Measurements from ENCODE around the gene BUB3. TPM values are rescaled to one million over a fixed set of nuclear protein-coding genes. Genes with fewer than 3 reads are reported as not detected.

Gene BUB3
- total RNA-seq, 2 experiments from 2014 or later: 254 to 265 TPM

DNA sequence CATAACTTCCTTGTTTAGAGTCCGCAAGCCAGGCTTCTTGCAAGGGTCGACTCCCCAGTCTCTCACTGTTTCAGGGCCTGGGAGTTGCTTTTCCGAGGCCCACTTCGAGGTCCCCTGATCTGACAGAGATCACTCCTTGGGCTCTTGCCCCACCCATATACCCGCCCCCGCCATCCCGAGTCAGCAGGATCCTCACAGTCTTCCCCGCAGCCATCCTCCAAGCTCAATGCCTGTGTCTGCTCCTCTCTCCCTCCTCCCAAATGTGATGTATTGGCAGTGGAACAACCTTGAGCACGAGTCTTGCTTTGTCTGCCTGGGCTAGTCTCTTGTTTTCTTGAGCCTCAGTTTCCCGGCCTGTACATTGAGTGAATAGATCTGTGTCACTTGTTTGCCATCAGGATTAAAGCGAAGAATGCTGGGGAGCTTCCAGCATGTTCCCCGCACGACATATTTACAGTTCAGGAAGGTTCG, 8.6 kb upstream of the BUB3 start:
- Mint-ChIP-seq H3K36me3 (peaks cover 2% of the 10 kb centered on the region), H3K9me3 (no peaks in the 10 kb centered on the region), H3K4me1 (peaks cover 39% of the 10 kb centered on the region), H3K27me3 (peaks cover 80% of the 10 kb centered on the region), H3K4me3 (peak overlapping the region; percentile 47), H3K27ac (peak overlapping the region; percentile 43)
- DNase-seq (no peak), ATAC-seq (ENCODE audit: low read depth) (no peak)
- POLR2A ChIA-PET: interaction anchor here (1.0 to 3.2 kb wide), 3 partner anchors 8 to 11 kb away, joined by 3 to 15 read pairs (median 4); partner anchors contain the start of gene BUB3

DNA sequence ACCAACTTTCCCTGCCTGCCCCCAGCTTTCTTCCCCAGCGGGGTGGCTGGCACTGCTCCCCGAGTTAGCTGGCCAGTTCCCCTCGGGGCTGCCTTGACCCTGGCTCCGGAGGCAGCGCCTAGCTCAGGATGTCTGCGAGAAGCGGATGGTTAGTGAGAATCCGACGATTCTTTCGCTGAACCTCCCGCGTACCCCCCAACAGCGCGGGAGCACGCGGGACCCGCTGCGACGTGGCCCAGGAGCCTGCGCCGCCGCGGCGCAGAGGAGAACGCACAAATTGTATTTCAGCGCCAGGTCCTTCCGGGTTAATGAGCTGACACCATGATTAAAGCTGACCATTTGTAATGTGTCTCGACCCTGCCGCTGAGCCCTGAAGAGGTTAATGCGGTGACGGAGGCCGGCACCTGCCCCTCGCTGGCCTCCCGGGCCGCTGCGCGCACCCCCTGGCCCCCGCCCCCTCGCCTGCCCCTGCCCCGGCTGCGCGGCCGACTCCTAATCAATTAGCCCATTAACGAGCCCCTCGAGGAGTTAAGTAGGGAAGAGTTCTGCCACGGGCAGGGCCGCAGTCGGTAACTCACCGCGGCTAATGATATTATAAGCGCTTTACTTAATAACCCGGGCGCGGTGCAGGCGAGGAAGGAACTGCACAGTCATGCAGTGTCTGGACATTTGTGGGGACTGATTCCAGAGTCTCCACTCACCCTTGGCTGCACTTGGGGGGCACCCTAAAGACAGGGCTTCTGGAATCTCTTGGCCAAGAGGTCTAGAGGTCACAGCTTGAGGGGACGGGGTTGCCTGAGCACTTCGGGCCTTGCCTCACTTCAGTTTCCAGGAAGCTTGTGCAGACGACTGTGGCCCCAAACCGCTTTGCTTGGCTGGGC, 7.9 kb upstream of the BUB3 start:
- no peak overlapping the region for H3K27ac Mint-ChIP-seq
- peaks cover 2% of the 10 kb centered on the region for H3K36me3 Mint-ChIP-seq
- peaks cover 37% of the 10 kb centered on the region for H3K4me1 Mint-ChIP-seq
- peaks cover 73% of the 10 kb centered on the region for H3K27me3 Mint-ChIP-seq
- POLR2A ChIA-PET: interaction anchor here (1.0 to 3.2 kb wide), 3 partner anchors 8 to 12 kb away, joined by 3 to 15 read pairs (median 4); partner anchors contain the start of gene BUB3
- H3K4me3 Mint-ChIP-seq: peak overlapping the region; percentile 53
- no peaks in the 10 kb centered on the region for H3K9me3 Mint-ChIP-seq
- no peak for DNase-seq
- no peak for ATAC-seq (ENCODE audit: low read depth)

GRCh38 chr10:123146894-123147634, 7.1 kb upstream of the BUB3 start:
- POLR2A ChIA-PET: interaction anchor here (1.9 kb wide), 1 partner anchor 12 kb away, joined by 5 read pairs; no protein-coding TSS in a partner anchor
- Mint-ChIP-seq H3K4me3 (peak overlapping the region; percentile 53), H3K9me3 (no peaks in the 10 kb centered on the region), H3K4me1 (peaks cover 42% of the 10 kb centered on the region), H3K27ac (peak overlapping the region; percentile 63), H3K36me3 (peaks cover 2% of the 10 kb centered on the region), H3K27me3 (peaks cover 69% of the 10 kb centered on the region)
- ATAC-seq (ENCODE audit: low read depth) (no peak), DNase-seq (no peak)

DNA sequence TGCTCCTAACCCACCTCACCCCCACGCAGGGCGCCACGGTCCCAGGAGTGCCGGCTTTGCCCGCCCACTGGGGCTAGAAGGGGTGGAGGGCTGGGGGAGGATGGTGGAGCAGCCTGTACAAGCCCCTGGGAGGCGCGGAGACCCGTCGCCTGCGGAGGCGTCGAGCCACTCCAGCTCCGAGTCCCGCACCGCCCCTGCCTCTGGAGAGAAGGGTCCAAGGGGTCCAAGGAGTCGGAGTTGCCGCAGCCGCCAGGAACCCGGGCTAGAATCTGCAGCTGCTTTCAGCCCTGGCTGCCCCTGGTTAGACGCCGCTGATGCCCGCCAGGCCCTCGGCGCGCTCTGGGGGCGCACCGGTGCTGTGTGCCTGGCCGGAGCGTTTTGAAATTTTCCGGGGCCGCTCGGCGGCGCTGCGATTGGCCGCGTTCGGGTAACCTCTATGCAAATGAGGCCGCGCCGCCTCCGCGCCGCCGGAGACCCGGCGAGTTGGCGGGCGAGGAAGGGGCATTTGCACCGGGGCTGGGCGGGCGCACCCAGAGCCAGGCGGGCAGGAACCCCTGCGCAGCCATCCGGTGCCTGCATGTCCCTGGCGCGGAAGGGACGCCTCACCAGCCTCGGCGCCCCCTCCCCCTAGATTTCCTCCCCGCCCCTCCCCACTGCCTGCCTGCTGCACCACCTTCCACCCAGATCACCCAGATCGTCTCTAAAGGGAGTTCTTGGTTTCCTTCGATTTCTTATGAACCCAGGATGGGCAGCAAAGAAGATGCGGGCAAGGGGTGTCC, 6.4 kb upstream of the BUB3 start, which contains the start of gene HMX2:
TSS of gene HMX2 (plus strand) at position 502 of the 779 bp plus-strand sequence. CDS start at position 745, 243 bp downstream.
- Mint-ChIP-seq H3K4me3 (peak within 1 kb of the TSS; percentile 53), H3K27me3 (peaks cover 62% of the 10 kb centered on the region), H3K36me3 (peaks cover 2% of the 10 kb centered on the region), H3K27ac (peak within 1 kb of the TSS; percentile 63), H3K9me3 (no peaks in the 10 kb centered on the region), H3K4me1 (peaks cover 45% of the 10 kb centered on the region)
- POLR2A ChIA-PET: interaction anchor here (1.9 kb wide), 1 partner anchor 13 kb away, joined by 5 read pairs; no protein-coding TSS in a partner anchor
- DNase-seq (peak; percentile 63), ATAC-seq (ENCODE audit: low read depth) (peak; percentile 20)

- no peaks in the 10 kb centered on the region for H3K9me3 Mint-ChIP-seq
- POLR2A ChIA-PET: interaction anchor here (1.9 to 3.0 kb wide), 2 partner anchors 9 to 14 kb away, joined by 5 to 9 read pairs; no protein-coding TSS in a partner anchor
- H3K4me1 Mint-ChIP-seq: peaks cover 46% of the 10 kb centered on the region
- no peak for DNase-seq
- H3K4me3 Mint-ChIP-seq: peak overlapping the region; percentile 32
- ATAC-seq (ENCODE audit: low read depth): no peak
- peaks cover 55% of the 10 kb centered on the region for H3K27me3 Mint-ChIP-seq
- peaks cover 2% of the 10 kb centered on the region for H3K36me3 Mint-ChIP-seq
- peak overlapping the region; percentile 56 for H3K27ac Mint-ChIP-seq
Measured at GRCh38 chr10:123148414-123149161, 5.6 kb upstream of the BUB3 start.

DNA sequence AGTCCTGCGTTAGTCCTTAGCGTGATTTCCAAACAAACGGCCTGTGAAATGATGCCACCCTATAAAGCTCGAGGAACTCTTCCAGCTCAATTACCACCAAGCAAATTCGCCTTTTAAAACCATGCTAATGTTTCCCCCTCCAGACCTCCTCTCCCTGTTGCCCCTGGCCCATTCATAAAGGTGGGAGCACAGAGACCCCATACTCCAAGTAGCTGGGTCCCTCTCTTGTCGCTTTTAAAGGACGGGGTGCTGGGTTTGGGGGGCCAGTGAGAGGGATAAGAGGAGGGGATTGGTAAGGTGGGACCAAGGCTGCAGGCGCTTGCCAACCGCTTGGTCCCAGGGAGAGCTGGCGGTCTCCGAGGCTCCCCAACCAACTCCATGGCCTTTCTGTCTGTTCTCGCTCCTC, 5.0 kb upstream of the BUB3 start:
- Mint-ChIP-seq H3K9me3 (no peaks in the 10 kb centered on the region), H3K4me3 (peak overlapping the region; percentile 32)
- POLR2A ChIA-PET: interaction anchor here (1.9 to 3.0 kb wide), 2 partner anchors 10 to 15 kb away, joined by 5 to 9 read pairs; no protein-coding TSS in a partner anchor

GRCh38 chr10:123149568-123150270, 4.5 kb upstream of the BUB3 start:
- Mint-ChIP-seq H3K36me3 (peaks cover 3% of the 10 kb centered on the region), H3K4me3 (peak overlapping the region; percentile 71), H3K27ac (peak overlapping the region; percentile 40), H3K9me3 (no peaks in the 10 kb centered on the region), H3K4me1 (peaks cover 40% of the 10 kb centered on the region), H3K27me3 (peaks cover 43% of the 10 kb centered on the region)
- ATAC-seq (ENCODE audit: low read depth): no peak
- peak; percentile 66 for DNase-seq
- POLR2A ChIA-PET: interaction anchor here (1.0 to 3.0 kb wide), 3 partner anchors 8 to 13 kb away, joined by 3 to 9 read pairs (median 3); no protein-coding TSS in a partner anchor

More for the DNA sequence above, 5.0 kb upstream of the BUB3 start:
- peaks cover 2% of the 10 kb centered on the region for H3K36me3 Mint-ChIP-seq
- DNase-seq (no peak), ATAC-seq (ENCODE audit: low read depth) (no peak)
- H3K27ac Mint-ChIP-seq: peak overlapping the region; percentile 56
- H3K4me1 Mint-ChIP-seq: peaks cover 44% of the 10 kb centered on the region
- H3K27me3 Mint-ChIP-seq: peaks cover 49% of the 10 kb centered on the region

GRCh38 chr10:123150271-123150985, 3.8 kb upstream of the BUB3 start:
- H3K27ac Mint-ChIP-seq: peak overlapping the region; percentile 40
- H3K4me3 Mint-ChIP-seq: peak overlapping the region; percentile 71
- ATAC-seq (ENCODE audit: low read depth): no peak
- no peak for DNase-seq
- H3K9me3 Mint-ChIP-seq: no peaks in the 10 kb centered on the region
- H3K36me3 Mint-ChIP-seq: peaks cover 5% of the 10 kb centered on the region
- H3K27me3 Mint-ChIP-seq: peaks cover 36% of the 10 kb centered on the region
- POLR2A ChIA-PET: interaction anchor here (1.0 to 3.0 kb wide), 5 partner anchors 9 to 197 kb away, joined by 3 to 9 read pairs (median 3); partner anchors contain the start of gene C10orf88
- peaks cover 39% of the 10 kb centered on the region for H3K4me1 Mint-ChIP-seq

GRCh38 chr10:123150986-123151736, 3.0 kb upstream of the BUB3 start:
- no peak overlapping the region for H3K27ac Mint-ChIP-seq
- peaks cover 39% of the 10 kb centered on the region for H3K4me1 Mint-ChIP-seq

DNA sequence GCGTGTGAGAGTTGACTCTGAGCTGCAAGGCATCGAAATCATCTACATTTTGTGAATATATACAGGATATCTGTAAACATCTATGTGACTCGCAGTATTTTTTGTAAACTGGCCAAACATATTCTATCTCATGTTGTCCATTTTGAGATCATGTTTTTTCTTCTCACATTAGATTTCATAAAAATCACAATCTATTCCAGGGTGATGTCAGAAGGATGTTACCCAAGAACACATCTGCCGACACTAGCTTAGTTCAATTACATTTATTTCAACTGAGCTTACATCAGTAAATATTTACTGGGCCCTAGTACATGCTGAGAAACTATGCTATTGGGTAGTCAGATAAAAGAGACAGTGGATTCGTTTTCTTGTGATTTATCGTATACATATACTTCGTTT, 2.5 kb upstream of the BUB3 start:
- Mint-ChIP-seq H3K4me1 (peaks cover 41% of the 10 kb centered on the region), H3K36me3 (peaks cover 10% of the 10 kb centered on the region), H3K27me3 (peaks cover 25% of the 10 kb centered on the region), H3K4me3 (peak overlapping the region; percentile 71), H3K9me3 (no peaks in the 10 kb centered on the region), H3K27ac (no peak overlapping the region)
- no peak for ATAC-seq (ENCODE audit: low read depth)
- no peak for DNase-seq
- POLR2A ChIA-PET: interaction anchor here (1.6 to 3.0 kb wide), 2 partner anchors 12 to 198 kb away, joined by 4 to 9 read pairs; partner anchors contain the start of gene C10orf88

More at GRCh38 chr10:123150986-123151736, 3.0 kb upstream of the BUB3 start:
- Mint-ChIP-seq H3K27me3 (peaks cover 29% of the 10 kb centered on the region), H3K4me3 (peak overlapping the region; percentile 71), H3K36me3 (peaks cover 7% of the 10 kb centered on the region), H3K9me3 (no peaks in the 10 kb centered on the region)
- peak; percentile 63 for DNase-seq
- ATAC-seq (ENCODE audit: low read depth): no peak
- POLR2A ChIA-PET: interaction anchor here (1.0 to 3.0 kb wide), 5 partner anchors 9 to 198 kb away, joined by 3 to 9 read pairs (median 3); partner anchors contain the start of gene C10orf88

All from activated naive CD8-positive, alpha-beta T cell treated with anti-CD3 and anti-CD28 coated beads, Interleukin-2, amount 10 ng/mL, durations not matched to agents 7 days and 5 days (primary cell).